H9 (cell line): ENCODE results near the gene PLPP6. TPM values are rescaled to one million over a fixed set of nuclear protein-coding genes. Genes with fewer than 3 reads are reported as not detected.

Source experiments
- DNase-seq: peaks from one replicate; pipeline ENCODE4 v3.0.0-alpha.2; 2017
- H2AFZ ChIP-seq: one replicate; pipeline ENCODE4 v1.6.1; 2013; ENCODE audit warnings: mild to moderate bottlenecking, low read length, control low read depth, moderate library complexity
- H2AK5ac ChIP-seq: 2 replicates; pipeline ENCODE4 v1.6.1; 2013; ENCODE audit warnings: low read length, control low read depth, mixed read lengths; ENCODE audit not compliant: insufficient read length
- H2BK120ac ChIP-seq: one replicate; pipeline ENCODE4 v1.6.1; 2013; ENCODE audit warnings: low read depth, mild to moderate bottlenecking, low read length, control low read depth, inconsistent platforms; ENCODE audit not compliant: poor library complexity, severe bottlenecking
- H2BK12ac ChIP-seq: 2 replicates; pipeline ENCODE4 v1.6.1; 2013; ENCODE audit warnings: low read length, control low read depth, mixed read lengths, low read depth; ENCODE audit not compliant: insufficient read length
- H2BK15ac ChIP-seq: 2 replicates; pipeline ENCODE4 v1.6.1; 2013; ENCODE audit warnings: low read depth, low read length, control low read depth
- H2BK20ac ChIP-seq: one replicate; pipeline ENCODE4 v1.6.1; 2013; ENCODE audit warnings: low read depth, mild to moderate bottlenecking, low read length, control low read depth, inconsistent platforms; ENCODE audit not compliant: poor library complexity, severe bottlenecking
- H2BK5ac ChIP-seq: 2 replicates; pipeline ENCODE4 v1.6.1; 2013; ENCODE audit warnings: low read length, control low read depth, mixed read lengths; ENCODE audit not compliant: insufficient read length
- H3K14ac ChIP-seq: 2 replicates; pipeline ENCODE4 v1.6.1; 2013; ENCODE audit warnings: low read length, control low read depth; ENCODE audit not compliant: insufficient read depth
- H3K18ac ChIP-seq: 2 replicates; pipeline ENCODE4 v1.6.1; 2013; ENCODE audit warnings: low read depth, mild to moderate bottlenecking, mixed read lengths, low read length, control low read depth; ENCODE audit not compliant: insufficient read length
- H3K23ac ChIP-seq: 2 replicates; pipeline ENCODE4 v1.6.1; 2013; ENCODE audit warnings: low read length, control low read depth, mixed read lengths, low read depth; ENCODE audit not compliant: insufficient read length
- H3K23me2 ChIP-seq: 2 replicates; pipeline ENCODE4 v1.6.1; 2013; ENCODE audit warnings: low read depth, mild to moderate bottlenecking, mixed read lengths, low read length, control low read depth; ENCODE audit not compliant: insufficient read length, poor library complexity, severe bottlenecking
- H3K27ac ChIP-seq: 2 replicates; pipeline ENCODE4 v1.5.1; 2013; ENCODE audit warnings: low read length, control low read depth, mixed read lengths, low read depth; ENCODE audit not compliant: insufficient read length
- H3K27me3 ChIP-seq: 2 replicates; pipeline ENCODE4 v1.6.1; 2013; ENCODE audit warnings: low read length, control low read depth, inconsistent platforms; ENCODE audit not compliant: insufficient read depth
- H3K4ac ChIP-seq: 2 replicates; pipeline ENCODE4 v1.6.1; 2013; ENCODE audit warnings: low read depth, mild to moderate bottlenecking, control low read depth, inconsistent platforms, low read length, moderate library complexity
- H3K4me1 ChIP-seq: 2 replicates; pipeline ENCODE4 v1.6.1; 2013; ENCODE audit warnings: low read length, control low read depth, inconsistent platforms; ENCODE audit not compliant: insufficient read depth
- H3K4me2 ChIP-seq: 2 replicates; pipeline ENCODE4 v1.6.1; 2013; ENCODE audit warnings: low read length, control low read depth, mixed read lengths; ENCODE audit not compliant: insufficient read length, insufficient read depth
- H3K56ac ChIP-seq: 2 replicates; pipeline ENCODE4 v1.6.1; 2013; ENCODE audit warnings: low read depth, mild to moderate bottlenecking, mixed read lengths, low read length, control low read depth; ENCODE audit not compliant: insufficient read length
- H3K79me1 ChIP-seq: 2 replicates; pipeline ENCODE4 v1.6.1; 2013; ENCODE audit warnings: low read depth, mild to moderate bottlenecking, moderate library complexity, low read length, control low read depth, inconsistent platforms; ENCODE audit not compliant: insufficient read depth, poor library complexity, severe bottlenecking
- H3K79me2 ChIP-seq: 2 replicates; pipeline ENCODE4 v1.6.1; 2013; ENCODE audit warnings: low read length, control low read depth, inconsistent platforms; ENCODE audit not compliant: insufficient read depth
- H3K9ac ChIP-seq: 2 replicates; pipeline ENCODE4 v1.6.1; 2013; ENCODE audit warnings: low read length, control low read depth, mixed read lengths; ENCODE audit not compliant: insufficient read length; ENCODE audit errors: extremely low read depth
- H3K9me3 ChIP-seq: one replicate; pipeline ENCODE4 v1.6.1; 2013; ENCODE audit warnings: low read depth, low read length, inconsistent platforms; ENCODE audit not compliant: control insufficient read depth
- H3T11ph ChIP-seq: one replicate; pipeline ENCODE4 v1.6.1; 2013; ENCODE audit warnings: mild to moderate bottlenecking, low read length, control low read depth, inconsistent platforms
- H4K20me1 ChIP-seq: one replicate; pipeline ENCODE4 v1.6.1; 2013; ENCODE audit not compliant: control insufficient read depth, insufficient read length, insufficient read depth
- H4K5ac ChIP-seq: 2 replicates; pipeline ENCODE4 v1.6.1; 2013; ENCODE audit warnings: low read depth, mild to moderate bottlenecking, mixed read lengths, low read length, control low read depth; ENCODE audit not compliant: insufficient read length
- H4K8ac ChIP-seq: replicated peaks from 2 replicates; pipeline ENCODE4 v1.6.1; 2013; ENCODE audit warnings: low read length, control low read depth, mixed read lengths, low read depth; ENCODE audit not compliant: insufficient read length
- H4K91ac ChIP-seq: 2 replicates; pipeline ENCODE4 v1.6.1; 2013; ENCODE audit warnings: low read depth, mild to moderate bottlenecking, moderate library complexity, mixed read lengths, low read length, control low read depth; ENCODE audit not compliant: insufficient read length
- H3K27ac Mint-ChIP-seq, 3 experiments: 2 replicates in 2 of 3; 3 replicates in 1 of 3; pipeline ENCODE4 v1.8.0; 2020 to 2021; ENCODE audit warnings: mixed read lengths in 3 of 3, mild to moderate bottlenecking in 1 of 3, moderate library complexity in 1 of 3
- H3K27me3 Mint-ChIP-seq: 2 replicates; pipeline ENCODE4 v1.8.0; 2021; ENCODE audit warnings: low read depth, mild to moderate bottlenecking, moderate library complexity, mixed read lengths
- H3K36me3 Mint-ChIP-seq, 3 experiments: 2 replicates in 2 of 3; 3 replicates in 1 of 3; pipeline ENCODE4 v1.8.0; 2020 to 2021; ENCODE audit warnings: low read depth in 3 of 3, mixed read lengths in 3 of 3; ENCODE audit not compliant: insufficient read depth in 1 of 3
- H3K4me1 Mint-ChIP-seq, 2 experiments: 2 replicates each; pipeline ENCODE4 v1.8.0; 2020; ENCODE audit warnings: mixed read lengths in 2 of 2
- H3K4me3 Mint-ChIP-seq, 2 experiments: 2 replicates in 1 of 2; 3 replicates in 1 of 2; pipeline ENCODE4 v1.8.0; 2020 to 2021; ENCODE audit warnings: mild to moderate bottlenecking in 2 of 2, mixed read lengths in 2 of 2, moderate library complexity in 1 of 2
- H3K9me3 Mint-ChIP-seq, 2 experiments: 2 replicates in 1 of 2; 3 replicates in 1 of 2; pipeline ENCODE4 v1.8.0; 2020; ENCODE audit warnings: mild to moderate bottlenecking in 2 of 2, mixed read lengths in 2 of 2, moderate library complexity in 1 of 2
- WGBS: extraction: QIAGEN DNeasy Blood & Tissue Kit; methylation state at CpG from one replicate; pipeline ENCODE4 v1.1.7; 2013; ENCODE audit warnings: missing lambda C conversion rate, low lambda C conversion rate, mixed read lengths; ENCODE audit not compliant: insufficient read length; ENCODE audit errors: extremely low coverage; 5-methylcytosine and 5-hydroxymethylcytosine counted together
- total RNA-seq: library from RNA; stranded (reverse); gene quantifications from 2 replicates; pipeline ENCODE4 v1.2.1, GENCODE V29; 2021
- TF ChIP-seq, protein P1 (sequence below): fragments of 200-600 bp; sonication (generic); conservative IDR thresholded peaks from 3 replicates; pipeline ENCODE4 v1.8.0; 2021; ENCODE audit warnings: antibody characterized with exemption, mild to moderate bottlenecking

The PLPP6 gene
- total RNA-seq, 1 experiment from 2014 or later = 7.6 TPM

DNA sequence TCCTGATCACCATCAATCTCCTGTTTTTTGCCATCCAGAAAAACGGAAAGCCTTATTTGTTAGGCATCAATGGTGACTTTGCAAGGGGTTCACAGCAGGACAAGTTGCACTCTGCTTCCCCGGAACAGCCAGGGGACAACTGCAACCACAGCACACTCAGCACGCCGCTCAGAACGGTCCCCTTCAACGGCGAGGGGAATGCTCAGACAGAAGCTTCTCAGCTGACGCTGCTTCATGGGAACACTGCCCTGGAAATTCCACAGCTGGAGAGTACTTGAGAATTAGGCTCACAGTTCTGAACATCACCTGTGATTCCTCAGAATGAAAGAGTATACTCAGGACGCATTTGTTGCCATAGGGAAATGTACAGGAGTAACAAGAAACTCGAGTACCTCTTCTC, 40.1 kb upstream of the PLPP6 start:
- Histone ChIP-seq H3K14ac (peak overlapping the region; percentile 23; the same call in 1 of the 2 replicates), H4K91ac (no peak overlapping the region), H3K27me3 (no peaks in the 10 kb centered on the region), H3K9me3 (no peaks in the 10 kb centered on the region), H3K4ac (no peak overlapping the region), H4K5ac (no peak overlapping the region), H2BK20ac (no peak overlapping the region), H3K9ac (no peak overlapping the region), H2AK5ac (no peak overlapping the region), H2BK15ac (no peak overlapping the region), H2AFZ (no peak overlapping the region), H4K20me1 (no peaks in the 10 kb centered on the region), H3K4me2 (no peak overlapping the region), H3K18ac (no peak overlapping the region), H2BK12ac (no peak overlapping the region), H4K8ac (no peak overlapping the region), H3K79me2 (no peaks in the 10 kb centered on the region), H3K27ac (no peak overlapping the region), H3K23ac (no peak overlapping the region), H3K56ac (no peak overlapping the region), H2BK5ac (no peak overlapping the region), H3T11ph (no peak overlapping the region), H2BK120ac (no peak overlapping the region), H3K23me2 (no peaks in the 10 kb centered on the region), H3K79me1 (no peaks in the 10 kb centered on the region), H3K4me1 (peaks cover 12% of the 10 kb centered on the region; the same call in 1 of the 2 replicates)
- H3K9me3 Mint-ChIP-seq = no peaks in the 10 kb centered on the region
- H3K4me3 Mint-ChIP-seq = no peak overlapping the region
- peak overlapping the region; percentile 20 to 83 (median 73); a peak in 5 of 7 replicates for H3K27ac Mint-ChIP-seq
- no peak for DNase-seq
- no peaks in the 10 kb centered on the region for H3K36me3 Mint-ChIP-seq
- WGBS = no CpG with 5 or more reads among the region's 10 CpGs
- TF ChIP-seq, protein P1, sequence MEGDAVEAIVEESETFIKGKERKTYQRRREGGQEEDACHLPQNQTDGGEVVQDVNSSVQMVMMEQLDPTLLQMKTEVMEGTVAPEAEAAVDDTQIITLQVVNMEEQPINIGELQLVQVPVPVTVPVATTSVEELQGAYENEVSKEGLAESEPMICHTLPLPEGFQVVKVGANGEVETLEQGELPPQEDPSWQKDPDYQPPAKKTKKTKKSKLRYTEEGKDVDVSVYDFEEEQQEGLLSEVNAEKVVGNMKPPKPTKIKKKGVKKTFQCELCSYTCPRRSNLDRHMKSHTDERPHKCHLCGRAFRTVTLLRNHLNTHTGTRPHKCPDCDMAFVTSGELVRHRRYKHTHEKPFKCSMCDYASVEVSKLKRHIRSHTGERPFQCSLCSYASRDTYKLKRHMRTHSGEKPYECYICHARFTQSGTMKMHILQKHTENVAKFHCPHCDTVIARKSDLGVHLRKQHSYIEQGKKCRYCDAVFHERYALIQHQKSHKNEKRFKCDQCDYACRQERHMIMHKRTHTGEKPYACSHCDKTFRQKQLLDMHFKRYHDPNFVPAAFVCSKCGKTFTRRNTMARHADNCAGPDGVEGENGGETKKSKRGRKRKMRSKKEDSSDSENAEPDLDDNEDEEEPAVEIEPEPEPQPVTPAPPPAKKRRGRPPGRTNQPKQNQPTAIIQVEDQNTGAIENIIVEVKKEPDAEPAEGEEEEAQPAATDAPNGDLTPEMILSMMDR = no peak
- H3K27me3 Mint-ChIP-seq = no peaks in the 10 kb centered on the region
- H3K4me1 Mint-ChIP-seq = peaks cover 42% of the 10 kb centered on the region in 2 experiments
